22Rv1 (cell line): Measurements from ENCODE around the gene TSPAN5.

ENCODE experiments used
- CTCF ChIP-seq: fragments of 450-650 bp; IDR thresholded peaks from 2 replicates; pipeline ENCODE4 v1.5.1; 2017; ENCODE audit warnings: mild to moderate bottlenecking
- ZFX ChIP-seq: fragments of 450-650 bp; IDR thresholded peaks from 2 replicates; pipeline ENCODE4 v1.6.1; 2017; ENCODE audit warnings: antibody characterized with exemption, borderline replicate concordance

- no peak for TF ChIP-seq CTCF
- no peak for TF ChIP-seq ZFX
Observed at GRCh38 chr4:98633159-98633558, 25.3 kb downstream of the TSPAN5 start.
